Measurements from ENCODE around the gene SSH2. TPM values are rescaled to one million over a fixed set of nuclear protein-coding genes. Genes with fewer than 3 reads are reported as not detected.

SSH2 gene
- polyA plus RNA-seq, 1 donor from 2014 or later: 16.6 TPM

GRCh38 chr17:29962656-29963055, 32.6 kb upstream of the SSH2 start:
- no peak overlapping the region for H3K27ac ChIP-seq (ENCODE audit: low read length)
- H3K4me3 ChIP-seq (ENCODE audit: low read length): no peak overlapping the region
- no peak overlapping the region for H2AFZ ChIP-seq (ENCODE audit: low read depth, low read length)
- no peak overlapping the region for H3K4me2 ChIP-seq (ENCODE audit: low read length)
- H3K79me2 ChIP-seq (replicated peaks; ENCODE audit: insufficient read depth, low read length): no peaks in the 10 kb centered on the region
- no peaks in the 10 kb centered on the region for H3F3A ChIP-seq (ENCODE audit: insufficient read depth, low read length, poor library complexity, severe bottlenecking)
- no peak overlapping the region for H3K9ac ChIP-seq (ENCODE audit: low read length)
- no peaks in the 10 kb centered on the region for H3K27me3 ChIP-seq (ENCODE audit: insufficient read depth, low read depth, low read length)
- no peaks in the 10 kb centered on the region for H3K9me3 ChIP-seq (ENCODE audit: low read length)
- H3K36me3 ChIP-seq (ENCODE audit: insufficient read depth, low read length): no peaks in the 10 kb centered on the region
- TF ChIP-seq TAF1 (IDR thresholded peaks at IDR 0.05; ENCODE audit: low read depth) (no peak), RAD21 (conservative IDR thresholded peaks at IDR 0.05) (no peak), MXI1 (conservative IDR thresholded peaks at IDR 0.05; ENCODE audit: poor library complexity, severe bottlenecking) (no peak), SMC3 (conservative IDR thresholded peaks at IDR 0.05; ENCODE audit: poor library complexity) (no peak), POLR2AphosphoS5 (IDR thresholded peaks at IDR 0.05) (no peak), CTCF (IDR thresholded peaks at IDR 0.05; ENCODE audit: poor library complexity, severe bottlenecking) (no peak), EP300 (conservative IDR thresholded peaks at IDR 0.05; ENCODE audit: poor library complexity, severe bottlenecking) (no peak), EZH2 (IDR thresholded peaks at IDR 0.05; ENCODE audit: borderline replicate concordance, insufficient read depth, low read length, poor library complexity, severe bottlenecking) (no peak)
- TF ChIP-seq, protein P1, sequence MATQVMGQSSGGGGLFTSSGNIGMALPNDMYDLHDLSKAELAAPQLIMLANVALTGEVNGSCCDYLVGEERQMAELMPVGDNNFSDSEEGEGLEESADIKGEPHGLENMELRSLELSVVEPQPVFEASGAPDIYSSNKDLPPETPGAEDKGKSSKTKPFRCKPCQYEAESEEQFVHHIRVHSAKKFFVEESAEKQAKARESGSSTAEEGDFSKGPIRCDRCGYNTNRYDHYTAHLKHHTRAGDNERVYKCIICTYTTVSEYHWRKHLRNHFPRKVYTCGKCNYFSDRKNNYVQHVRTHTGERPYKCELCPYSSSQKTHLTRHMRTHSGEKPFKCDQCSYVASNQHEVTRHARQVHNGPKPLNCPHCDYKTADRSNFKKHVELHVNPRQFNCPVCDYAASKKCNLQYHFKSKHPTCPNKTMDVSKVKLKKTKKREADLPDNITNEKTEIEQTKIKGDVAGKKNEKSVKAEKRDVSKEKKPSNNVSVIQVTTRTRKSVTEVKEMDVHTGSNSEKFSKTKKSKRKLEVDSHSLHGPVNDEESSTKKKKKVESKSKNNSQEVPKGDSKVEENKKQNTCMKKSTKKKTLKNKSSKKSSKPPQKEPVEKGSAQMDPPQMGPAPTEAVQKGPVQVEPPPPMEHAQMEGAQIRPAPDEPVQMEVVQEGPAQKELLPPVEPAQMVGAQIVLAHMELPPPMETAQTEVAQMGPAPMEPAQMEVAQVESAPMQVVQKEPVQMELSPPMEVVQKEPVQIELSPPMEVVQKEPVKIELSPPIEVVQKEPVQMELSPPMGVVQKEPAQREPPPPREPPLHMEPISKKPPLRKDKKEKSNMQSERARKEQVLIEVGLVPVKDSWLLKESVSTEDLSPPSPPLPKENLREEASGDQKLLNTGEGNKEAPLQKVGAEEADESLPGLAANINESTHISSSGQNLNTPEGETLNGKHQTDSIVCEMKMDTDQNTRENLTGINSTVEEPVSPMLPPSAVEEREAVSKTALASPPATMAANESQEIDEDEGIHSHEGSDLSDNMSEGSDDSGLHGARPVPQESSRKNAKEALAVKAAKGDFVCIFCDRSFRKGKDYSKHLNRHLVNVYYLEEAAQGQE (IDR thresholded peaks at IDR 0.05; ENCODE audit: borderline replicate concordance): no peak
- H3K9me2 ChIP-seq (ENCODE audit: insufficient read depth, low read length): no peaks in the 10 kb centered on the region
- H4K20me1 ChIP-seq (ENCODE audit: insufficient read depth): no peaks in the 10 kb centered on the region

- Histone ChIP-seq H3K79me2 (replicated peaks; ENCODE audit: insufficient read depth, low read length) (no peaks in the 10 kb centered on the region), H3K9me2 (ENCODE audit: insufficient read depth, low read length) (no peaks in the 10 kb centered on the region), H3K36me3 (ENCODE audit: insufficient read depth, low read length) (no peaks in the 10 kb centered on the region), H3K9ac (ENCODE audit: low read length) (no peak overlapping the region), H3K27me3 (ENCODE audit: insufficient read depth, low read depth, low read length) (no peaks in the 10 kb centered on the region), H2AFZ (ENCODE audit: low read depth, low read length) (no peak overlapping the region), H3K27ac (ENCODE audit: low read length) (no peak overlapping the region), H3K4me2 (ENCODE audit: low read length) (no peak overlapping the region), H3F3A (ENCODE audit: insufficient read depth, low read length, poor library complexity, severe bottlenecking) (no peaks in the 10 kb centered on the region), H3K4me3 (ENCODE audit: low read length) (no peak overlapping the region), H3K9me3 (ENCODE audit: low read length) (no peaks in the 10 kb centered on the region), H4K20me1 (ENCODE audit: insufficient read depth) (no peaks in the 10 kb centered on the region)
- no peak for TF ChIP-seq CTCF (IDR thresholded peaks at IDR 0.05; ENCODE audit: poor library complexity, severe bottlenecking)
- TF ChIP-seq EP300 (conservative IDR thresholded peaks at IDR 0.05; ENCODE audit: poor library complexity, severe bottlenecking): no peak
- TF ChIP-seq SMC3 (conservative IDR thresholded peaks at IDR 0.05; ENCODE audit: poor library complexity): no peak
- TF ChIP-seq RAD21 (conservative IDR thresholded peaks at IDR 0.05): no peak
- TF ChIP-seq, protein P1 (IDR thresholded peaks at IDR 0.05; ENCODE audit: borderline replicate concordance): no peak
- no peak for TF ChIP-seq TAF1 (IDR thresholded peaks at IDR 0.05; ENCODE audit: low read depth)
- TF ChIP-seq EZH2 (IDR thresholded peaks at IDR 0.05; ENCODE audit: borderline replicate concordance, insufficient read depth, low read length, poor library complexity, severe bottlenecking): no peak
- no peak for TF ChIP-seq MXI1 (conservative IDR thresholded peaks at IDR 0.05; ENCODE audit: poor library complexity, severe bottlenecking)
- TF ChIP-seq POLR2AphosphoS5 (IDR thresholded peaks at IDR 0.05): no peak
Measured at GRCh38 chr17:29959658-29960337, 29.8 kb upstream of the SSH2 start.

All from neural cell (in vitro differentiated cells).